HEK293T (cell line): ENCODE data around the gene CYP2W1.

Experiments used
- CTCF ChIA-PET: fragments of 350-600 bp; formaldehyde crosslinking; extraction: SDS; loops from one replicate; lab custom pipeline; 2021; ENCODE audit warnings: antibody characterized with exemption, inconsistent platforms; lab: Yijun Ruan, JAX
- POLR2A ChIA-PET: fragments of 350-600 bp; formaldehyde crosslinking; extraction: SDS; loops from one replicate; lab custom pipeline; 2020; ENCODE audit warnings: antibody characterized with exemption, inconsistent platforms; lab: Yijun Ruan, JAX
- DNase-seq: peaks from one replicate; pipeline ENCODE4 v3.0.0; 2012; ENCODE audit warnings: mixed read lengths; ENCODE audit errors: extremely low spot score
- ARNT ChIP-seq: fragments of 450-650 bp; IDR thresholded peaks from 2 replicates; pipeline ENCODE4 v1.6.1; 2017; ENCODE audit warnings: mild to moderate bottlenecking
- BHLHE40 ChIP-seq: fragments of 450-650 bp; IDR thresholded peaks from 2 replicates; pipeline ENCODE4 v1.6.1; 2016; ENCODE audit warnings: mild to moderate bottlenecking, moderate library complexity, borderline replicate concordance
- CTBP1 ChIP-seq: fragments of 450-650 bp; IDR thresholded peaks from 2 replicates; pipeline ENCODE4 v1.6.1; 2016; ENCODE audit warnings: borderline replicate concordance
- ELF4 ChIP-seq: fragments of 450-650 bp; IDR thresholded peaks from 2 replicates; pipeline ENCODE4 v1.6.1; 2017; ENCODE audit warnings: antibody characterized with exemption
- FOXA1 ChIP-seq: fragments of 450-650 bp; IDR thresholded peaks from 2 replicates; pipeline ENCODE4 v1.6.1; 2016; ENCODE audit warnings: mild to moderate bottlenecking
- FOXK2 ChIP-seq: fragments of 450-650 bp; IDR thresholded peaks from 2 replicates; pipeline ENCODE4 v1.6.1; 2016; ENCODE audit warnings: mild to moderate bottlenecking
- FOXM1 ChIP-seq: fragments of 450-650 bp; IDR thresholded peaks from 2 replicates; pipeline ENCODE4 v1.6.1; 2017; ENCODE audit warnings: mild to moderate bottlenecking, borderline replicate concordance
- HDGF ChIP-seq: fragments of 450-650 bp; IDR thresholded peaks from 2 replicates; pipeline ENCODE4 v1.6.1; 2017; ENCODE audit warnings: antibody characterized with exemption, borderline replicate concordance
- L3MBTL2 ChIP-seq: fragments of 450-650 bp; conservative IDR thresholded peaks from 2 replicates; pipeline ENCODE4 v1.6.1; 2016; ENCODE audit warnings: mild to moderate bottlenecking
- LEF1 ChIP-seq: fragments of 450-650 bp; IDR thresholded peaks from 2 replicates; pipeline ENCODE4 v1.6.1; 2017; ENCODE audit warnings: mild to moderate bottlenecking, borderline replicate concordance
- NFRKB ChIP-seq: fragments of 450-650 bp; IDR thresholded peaks from 2 replicates; pipeline ENCODE4 v1.6.1; 2016; ENCODE audit warnings: mild to moderate bottlenecking, moderate library complexity
- PKNOX1 ChIP-seq: fragments of 450-650 bp; IDR thresholded peaks from 2 replicates; pipeline ENCODE4 v1.6.1; 2016
- SP1 ChIP-seq: fragments of 450-650 bp; IDR thresholded peaks from 2 replicates; pipeline ENCODE4 v1.6.1; 2017
- SUZ12 ChIP-seq: fragments of 450-650 bp; IDR thresholded peaks from 2 replicates; pipeline ENCODE4 v1.6.1; 2016; ENCODE audit warnings: mild to moderate bottlenecking
- TARDBP ChIP-seq: fragments of 450-650 bp; IDR thresholded peaks from 2 replicates; pipeline ENCODE4 v1.6.1; 2016
- ZNF384 ChIP-seq: fragments of 450-650 bp; IDR thresholded peaks from 2 replicates; pipeline ENCODE4 v1.6.1; 2016

The CYP2W1 gene

GRCh38 chr7:945147-945555 is 37.8 kb upstream of the CYP2W1 start:
- ChIA-PET CTCF (no interaction called here), POLR2A (no interaction called here)
- DNase-seq, result no peak
- TF ChIP-seq TARDBP, result no peak
- TF ChIP-seq FOXM1, result no peak
- TF ChIP-seq FOXK2, result no peak
- no peak for TF ChIP-seq NFRKB
- no peak for TF ChIP-seq ZNF384
- TF ChIP-seq BHLHE40, result no peak
- TF ChIP-seq LEF1, result no peak

- POLR2A ChIA-PET, result no interaction called here
- CTCF ChIA-PET, result no interaction called here
- TF ChIP-seq FOXK2, result no peak
- TF ChIP-seq TARDBP, result no peak
- no peak for TF ChIP-seq SP1
- no peak for TF ChIP-seq FOXM1
- TF ChIP-seq L3MBTL2, result no peak
- no peak for TF ChIP-seq ZNF384
- TF ChIP-seq ELF4, result no peak
- TF ChIP-seq LEF1, result no peak
- no peak for TF ChIP-seq NFRKB
- no peak for TF ChIP-seq BHLHE40
- no peak for TF ChIP-seq CTBP1
- no peak for TF ChIP-seq HDGF
- no peak for TF ChIP-seq SUZ12
- no peak for TF ChIP-seq PKNOX1
- DNase-seq, result no peak
These were observed 37.3 kb upstream of the CYP2W1 start for GRCh38 chr7:945556-946255.

- no peak for TF ChIP-seq CTBP1
- TF ChIP-seq TARDBP, result no peak
- ChIA-PET CTCF (no interaction called here), POLR2A (no interaction called here)
- DNase-seq, result no peak
These were observed 36.6 kb upstream of the CYP2W1 start for GRCh38 chr7:946256-946996.

- ChIA-PET POLR2A (no interaction called here), CTCF (no interaction called here)
- TF ChIP-seq LEF1, result no peak
- no peak for TF ChIP-seq SUZ12
- TF ChIP-seq FOXM1, result no peak
- TF ChIP-seq CTBP1, result no peak
- no peak for TF ChIP-seq TARDBP
- no peak for TF ChIP-seq PKNOX1
- TF ChIP-seq FOXK2, result no peak
- TF ChIP-seq NFRKB, result no peak
- TF ChIP-seq BHLHE40, result no peak
- no peak for TF ChIP-seq ELF4
- TF ChIP-seq SP1, result no peak
- no peak for TF ChIP-seq L3MBTL2
- TF ChIP-seq HDGF, result no peak
- TF ChIP-seq FOXA1, result no peak
- no peak for TF ChIP-seq ZNF384
- TF ChIP-seq ARNT, result no peak
- no peak for DNase-seq
These were observed 35.4 kb upstream of the CYP2W1 start for GRCh38 chr7:947391-948210.

- CTCF ChIA-PET, result no interaction called here
These were observed 33.7 kb upstream of the CYP2W1 start for GRCh38 chr7:949021-949934.

More at GRCh38 chr7:949021-949934, 33.7 kb upstream of the CYP2W1 start:
- TF ChIP-seq LEF1, result no peak
- no peak for TF ChIP-seq SUZ12
- no peak for TF ChIP-seq FOXM1
- no peak for TF ChIP-seq L3MBTL2
- no peak for TF ChIP-seq FOXA1
- TF ChIP-seq FOXK2, result no peak
- no peak for TF ChIP-seq NFRKB
- TF ChIP-seq PKNOX1, result no peak
- no peak for TF ChIP-seq HDGF
- no peak for TF ChIP-seq ARNT
- no peak for TF ChIP-seq ZNF384
- no peak for TF ChIP-seq ELF4
- no peak for TF ChIP-seq BHLHE40
- no peak for TF ChIP-seq CTBP1
- no peak for TF ChIP-seq SP1
- TF ChIP-seq TARDBP, result no peak
- DNase-seq, result no peak
- POLR2A ChIA-PET, result no interaction called here
